Sigmoid colon (tissue), 4 donors: ENCODE data around the gene CATSPERB.

Experiments used
- EP300 ChIP-seq, 4 donors: sonication (generic); formaldehyde crosslinking; IDR thresholded peaks; one replicate each; pipeline ENCODE4 v1.6.1; 2017; ENCODE audit warnings: antibody characterized with exemption in 4 of 4
- POLR2AphosphoS5 ChIP-seq, 4 donors: sonication (generic); formaldehyde crosslinking; IDR thresholded peaks; one replicate each; pipeline ENCODE4 v1.6.1; 2017; ENCODE audit warnings: antibody characterized with exemption in 4 of 4
- TF ChIP-seq, protein P1 (sequence below), 4 experiments: fragments of 450-650 bp in 3 of 4; fragments of 200-600 bp in 1 of 4; IDR thresholded peaks; one replicate each; pipeline ENCODE4 v1.5.1; 2016 to 2019; ENCODE audit warnings: antibody characterized with exemption in 4 of 4, mild to moderate bottlenecking in 3 of 4, moderate library complexity in 2 of 4

DNA sequence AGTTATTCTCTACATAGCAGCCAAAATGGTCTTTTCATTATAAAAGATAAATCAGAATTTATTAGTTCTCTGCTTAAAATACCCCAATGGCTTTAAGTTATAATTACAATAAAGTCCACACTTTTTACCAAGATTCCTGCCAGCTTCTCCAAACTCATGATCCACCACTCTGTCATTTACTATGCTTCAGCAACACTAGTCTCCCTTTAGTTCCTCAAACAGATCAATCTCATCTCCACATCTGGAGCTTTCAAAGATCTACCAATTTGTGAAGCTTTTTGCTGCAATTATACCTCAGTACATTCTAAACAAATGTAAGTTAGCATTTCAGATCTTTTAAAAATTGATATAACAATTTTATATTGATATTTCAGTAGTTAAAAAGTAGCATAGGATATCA, 24.9 kb downstream of the CATSPERB start:
- TF ChIP-seq, protein P1, sequence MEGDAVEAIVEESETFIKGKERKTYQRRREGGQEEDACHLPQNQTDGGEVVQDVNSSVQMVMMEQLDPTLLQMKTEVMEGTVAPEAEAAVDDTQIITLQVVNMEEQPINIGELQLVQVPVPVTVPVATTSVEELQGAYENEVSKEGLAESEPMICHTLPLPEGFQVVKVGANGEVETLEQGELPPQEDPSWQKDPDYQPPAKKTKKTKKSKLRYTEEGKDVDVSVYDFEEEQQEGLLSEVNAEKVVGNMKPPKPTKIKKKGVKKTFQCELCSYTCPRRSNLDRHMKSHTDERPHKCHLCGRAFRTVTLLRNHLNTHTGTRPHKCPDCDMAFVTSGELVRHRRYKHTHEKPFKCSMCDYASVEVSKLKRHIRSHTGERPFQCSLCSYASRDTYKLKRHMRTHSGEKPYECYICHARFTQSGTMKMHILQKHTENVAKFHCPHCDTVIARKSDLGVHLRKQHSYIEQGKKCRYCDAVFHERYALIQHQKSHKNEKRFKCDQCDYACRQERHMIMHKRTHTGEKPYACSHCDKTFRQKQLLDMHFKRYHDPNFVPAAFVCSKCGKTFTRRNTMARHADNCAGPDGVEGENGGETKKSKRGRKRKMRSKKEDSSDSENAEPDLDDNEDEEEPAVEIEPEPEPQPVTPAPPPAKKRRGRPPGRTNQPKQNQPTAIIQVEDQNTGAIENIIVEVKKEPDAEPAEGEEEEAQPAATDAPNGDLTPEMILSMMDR (IDR thresholded peaks at IDR 0.05): no peak
- TF ChIP-seq EP300 (IDR thresholded peaks at IDR 0.05) (no peak), POLR2AphosphoS5 (IDR thresholded peaks at IDR 0.05) (no peak)
